Liver (tissue), 9 donors: ENCODE data around the gene SNX9. TPM values are rescaled to one million over a fixed set of nuclear protein-coding genes. Genes with fewer than 3 reads are reported as not detected.

ENCODE experiments used
- DNase-seq: peaks from one replicate; pipeline ENCODE4 v3.0.0-alpha.2; 2017; ENCODE audit warnings: low spot score
- H3K27ac ChIP-seq, 2 donors: one replicate each; pipeline ENCODE4 v1.7.0; 2013; ENCODE audit warnings: inconsistent platforms in 2 of 2, low read length in 2 of 2, control low read depth in 1 of 2, low read depth in 1 of 2, mild to moderate bottlenecking in 1 of 2
- H3K27me3 ChIP-seq, 4 donors: one replicate each; pipeline versions ENCODE4 v1.6.1 to v1.7.0; 2013; ENCODE audit warnings: low read length in 3 of 4, inconsistent platforms in 1 of 4, mild to moderate bottlenecking in 1 of 4, moderate library complexity in 1 of 4; ENCODE audit not compliant: control insufficient read depth in 4 of 4, insufficient read depth in 4 of 4
- H3K36me3 ChIP-seq, 4 donors: one replicate each; pipeline versions ENCODE4 v1.6.1 to v1.7.0; 2013; ENCODE audit warnings: low read length in 3 of 4, mild to moderate bottlenecking in 3 of 4, low read depth in 1 of 4, moderate library complexity in 1 of 4; ENCODE audit not compliant: control insufficient read depth in 4 of 4, insufficient read depth in 3 of 4
- H3K4me1 ChIP-seq, 4 donors: one replicate each; pipeline versions ENCODE4 v1.6.1 to v1.7.0; 2013; ENCODE audit warnings: low read length in 3 of 4, mild to moderate bottlenecking in 3 of 4, moderate library complexity in 1 of 4; ENCODE audit not compliant: control insufficient read depth in 4 of 4, insufficient read depth in 4 of 4
- H3K4me3 ChIP-seq, 3 donors: one replicate each; pipeline versions ENCODE4 v1.6.1 to v1.7.0; 2013; ENCODE audit warnings: low read length in 3 of 3, control low read depth in 1 of 3, low read depth in 1 of 3, mild to moderate bottlenecking in 1 of 3
- H3K9ac ChIP-seq, 2 donors: one replicate each; pipeline ENCODE4 v1.7.0; 2013; ENCODE audit warnings: low read length in 2 of 2, mild to moderate bottlenecking in 2 of 2, moderate library complexity in 2 of 2, control low read depth in 1 of 2, low read depth in 1 of 2
- H3K9me3 ChIP-seq, 4 donors: one replicate each; pipeline versions ENCODE4 v1.6.1 to v1.7.0; 2013; ENCODE audit warnings: low read length in 3 of 4; ENCODE audit not compliant: control insufficient read depth in 4 of 4
- ATF3 ChIP-seq: IDR thresholded peaks from 2 replicates; pipeline ENCODE4 v1.6.1; 2016; ENCODE audit warnings: antibody characterized with exemption
- CTCF ChIP-seq: fragments of 150-350 bp; IDR thresholded peaks from 2 replicates; pipeline ENCODE4 v1.5.1; 2017; ENCODE audit warnings: improper control_type of control experiment, low read depth, low read length; ENCODE audit not compliant: missing input control
- EGR1 ChIP-seq, 2 donors: IDR thresholded peaks; 2 replicates each; pipeline ENCODE4 v1.6.1; 2016 to 2018; ENCODE audit warnings: antibody characterized with exemption in 2 of 2, low read depth in 2 of 2
- FOXA1 ChIP-seq: IDR thresholded peaks from 2 replicates; pipeline ENCODE4 v1.6.1; 2016; ENCODE audit warnings: antibody characterized with exemption
- FOXA2 ChIP-seq: IDR thresholded peaks from 2 replicates; pipeline ENCODE4 v1.6.1; 2016; ENCODE audit warnings: antibody characterized with exemption
- GABPA ChIP-seq, 2 donors: IDR thresholded peaks in 1 of 2; conservative IDR thresholded peaks in 1 of 2; 2 replicates each; pipeline ENCODE4 v1.6.1; 2016; ENCODE audit warnings: antibody characterized with exemption in 2 of 2, mild to moderate bottlenecking in 1 of 2, moderate library complexity in 1 of 2
- HNF4A ChIP-seq, 2 donors: conservative IDR thresholded peaks; 2 replicates each; pipeline ENCODE4 v1.6.1; 2016; ENCODE audit warnings: antibody characterized with exemption in 2 of 2, mild to moderate bottlenecking in 2 of 2
- JUND ChIP-seq, 2 donors: IDR thresholded peaks; 2 replicates each; pipeline ENCODE4 v1.6.1; 2016; ENCODE audit warnings: antibody characterized with exemption in 2 of 2
- NR2F2 ChIP-seq: IDR thresholded peaks from 2 replicates; pipeline ENCODE4 v1.6.1; 2016; ENCODE audit warnings: antibody characterized with exemption
- RAD21 ChIP-seq, 2 donors: IDR thresholded peaks; 2 replicates each; pipeline ENCODE4 v1.6.1; 2016; ENCODE audit warnings: antibody characterized with exemption in 2 of 2, mild to moderate bottlenecking in 2 of 2
- RXRA ChIP-seq, 2 donors: IDR thresholded peaks; 2 replicates each; pipeline ENCODE4 v1.6.1; 2017 to 2018; ENCODE audit warnings: antibody characterized with exemption in 2 of 2, mild to moderate bottlenecking in 1 of 2
- SP1 ChIP-seq: IDR thresholded peaks from 2 replicates; pipeline ENCODE4 v1.6.1; 2018; ENCODE audit warnings: antibody characterized with exemption, mild to moderate bottlenecking
- TAF1 ChIP-seq: conservative IDR thresholded peaks from 2 replicates; pipeline ENCODE4 v1.6.1; 2016; ENCODE audit warnings: antibody characterized with exemption, mild to moderate bottlenecking
- YY1 ChIP-seq: IDR thresholded peaks from 2 replicates; pipeline ENCODE4 v1.6.1; 2016; ENCODE audit warnings: antibody characterized with exemption, mild to moderate bottlenecking
- WGBS: extraction: QIAGEN DNeasy Blood & Tissue Kit; methylation state at CpG from one replicate; pipeline ENCODE4 v1.1.7; 2013; 5-methylcytosine and 5-hydroxymethylcytosine counted together
- polyA plus RNA-seq, 2 donors: library from polyadenylated mRNA; stranded (reverse) in 1 of 2; unstranded in 1 of 2; fragments of 200-250 nt in 1 of 2; fragments of >200 nt in 1 of 2; fragmentation: Nextera tagmentation in 1 of 2; extraction: Ambion mirVana in 1 of 2; gene quantifications; one replicate each; pipeline versions ENCODE4 v1.2.1 to v1.2.3, GENCODE V29; 2013 to 2015
- total RNA-seq, 2 donors: library from RNA; depleted of rRNA; stranded (reverse); fragments of >200 nt; gene quantifications; one replicate each; pipeline ENCODE4 v1.2.3, GENCODE V29; 2014
- TF ChIP-seq, protein P1 (sequence below): IDR thresholded peaks from 2 replicates; pipeline ENCODE4 v1.6.1; 2016; ENCODE audit warnings: antibody characterized with exemption, mild to moderate bottlenecking
- TF ChIP-seq, protein P2 (sequence below): IDR thresholded peaks from 2 replicates; pipeline ENCODE4 v1.6.1; 2016; ENCODE audit warnings: antibody characterized with exemption
- TF ChIP-seq, protein P3 (sequence below): IDR thresholded peaks from 2 replicates; pipeline ENCODE4 v1.6.1; 2016; ENCODE audit warnings: antibody characterized with exemption
- donor health status: healthy.
- donor health status: healthy.
- donor health status: healthy.
- donor health status: healthy.
- donor health status: healthy.

SNX9 gene
- total and polyA plus RNA-seq, 4 donors = 16.4 to 31.0 (median 22.3) TPM

DNA sequence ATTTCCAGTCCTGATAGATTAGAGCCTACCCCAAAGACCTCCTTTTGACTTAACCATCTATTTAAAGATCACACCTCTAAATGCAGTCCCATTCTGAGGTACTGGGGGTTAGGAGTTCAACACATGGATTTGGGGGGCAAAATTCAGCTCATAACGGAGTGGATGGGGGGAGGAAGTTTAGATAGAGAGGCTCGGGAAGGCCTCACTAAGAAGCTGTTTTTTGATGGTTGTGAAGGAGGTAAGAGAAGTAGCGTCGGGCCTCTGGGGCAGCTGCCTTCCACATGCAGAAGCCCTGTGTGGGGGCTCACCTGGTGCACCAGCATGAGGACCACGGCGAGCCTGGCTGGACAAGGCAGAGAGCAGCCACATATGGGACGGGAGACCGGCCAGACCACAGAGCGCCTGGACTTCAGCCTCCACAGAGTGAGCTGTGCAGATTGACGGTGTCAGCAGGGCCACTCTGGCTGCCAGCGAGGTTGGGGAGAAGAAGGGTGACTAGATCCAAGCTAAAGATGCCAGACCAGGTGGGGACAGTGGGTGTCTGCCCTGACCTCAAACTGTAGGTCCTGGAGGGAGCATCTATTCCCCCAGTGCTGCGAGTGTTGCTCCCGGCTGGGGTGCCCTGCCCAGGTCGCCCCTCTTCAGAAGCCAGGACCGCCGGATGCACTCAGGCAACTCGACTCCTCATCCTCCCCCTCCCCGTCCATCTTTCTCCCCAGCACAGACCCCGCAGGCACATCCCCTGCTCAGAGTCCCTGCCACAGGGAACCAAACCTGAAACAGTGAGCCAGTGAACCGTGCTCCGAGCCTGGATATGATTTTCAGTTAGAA is 153.5 kb downstream of the SNX9 start:
- TF ChIP-seq JUND (IDR thresholded peaks at IDR 0.05) = no peak
- TF ChIP-seq TAF1 = no peak
- TF ChIP-seq, protein P1, sequence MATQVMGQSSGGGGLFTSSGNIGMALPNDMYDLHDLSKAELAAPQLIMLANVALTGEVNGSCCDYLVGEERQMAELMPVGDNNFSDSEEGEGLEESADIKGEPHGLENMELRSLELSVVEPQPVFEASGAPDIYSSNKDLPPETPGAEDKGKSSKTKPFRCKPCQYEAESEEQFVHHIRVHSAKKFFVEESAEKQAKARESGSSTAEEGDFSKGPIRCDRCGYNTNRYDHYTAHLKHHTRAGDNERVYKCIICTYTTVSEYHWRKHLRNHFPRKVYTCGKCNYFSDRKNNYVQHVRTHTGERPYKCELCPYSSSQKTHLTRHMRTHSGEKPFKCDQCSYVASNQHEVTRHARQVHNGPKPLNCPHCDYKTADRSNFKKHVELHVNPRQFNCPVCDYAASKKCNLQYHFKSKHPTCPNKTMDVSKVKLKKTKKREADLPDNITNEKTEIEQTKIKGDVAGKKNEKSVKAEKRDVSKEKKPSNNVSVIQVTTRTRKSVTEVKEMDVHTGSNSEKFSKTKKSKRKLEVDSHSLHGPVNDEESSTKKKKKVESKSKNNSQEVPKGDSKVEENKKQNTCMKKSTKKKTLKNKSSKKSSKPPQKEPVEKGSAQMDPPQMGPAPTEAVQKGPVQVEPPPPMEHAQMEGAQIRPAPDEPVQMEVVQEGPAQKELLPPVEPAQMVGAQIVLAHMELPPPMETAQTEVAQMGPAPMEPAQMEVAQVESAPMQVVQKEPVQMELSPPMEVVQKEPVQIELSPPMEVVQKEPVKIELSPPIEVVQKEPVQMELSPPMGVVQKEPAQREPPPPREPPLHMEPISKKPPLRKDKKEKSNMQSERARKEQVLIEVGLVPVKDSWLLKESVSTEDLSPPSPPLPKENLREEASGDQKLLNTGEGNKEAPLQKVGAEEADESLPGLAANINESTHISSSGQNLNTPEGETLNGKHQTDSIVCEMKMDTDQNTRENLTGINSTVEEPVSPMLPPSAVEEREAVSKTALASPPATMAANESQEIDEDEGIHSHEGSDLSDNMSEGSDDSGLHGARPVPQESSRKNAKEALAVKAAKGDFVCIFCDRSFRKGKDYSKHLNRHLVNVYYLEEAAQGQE = no peak
- TF ChIP-seq CTCF = no peak
- no peak for TF ChIP-seq HNF4A (conservative IDR thresholded peaks at IDR 0.05)
- TF ChIP-seq, protein P2, sequence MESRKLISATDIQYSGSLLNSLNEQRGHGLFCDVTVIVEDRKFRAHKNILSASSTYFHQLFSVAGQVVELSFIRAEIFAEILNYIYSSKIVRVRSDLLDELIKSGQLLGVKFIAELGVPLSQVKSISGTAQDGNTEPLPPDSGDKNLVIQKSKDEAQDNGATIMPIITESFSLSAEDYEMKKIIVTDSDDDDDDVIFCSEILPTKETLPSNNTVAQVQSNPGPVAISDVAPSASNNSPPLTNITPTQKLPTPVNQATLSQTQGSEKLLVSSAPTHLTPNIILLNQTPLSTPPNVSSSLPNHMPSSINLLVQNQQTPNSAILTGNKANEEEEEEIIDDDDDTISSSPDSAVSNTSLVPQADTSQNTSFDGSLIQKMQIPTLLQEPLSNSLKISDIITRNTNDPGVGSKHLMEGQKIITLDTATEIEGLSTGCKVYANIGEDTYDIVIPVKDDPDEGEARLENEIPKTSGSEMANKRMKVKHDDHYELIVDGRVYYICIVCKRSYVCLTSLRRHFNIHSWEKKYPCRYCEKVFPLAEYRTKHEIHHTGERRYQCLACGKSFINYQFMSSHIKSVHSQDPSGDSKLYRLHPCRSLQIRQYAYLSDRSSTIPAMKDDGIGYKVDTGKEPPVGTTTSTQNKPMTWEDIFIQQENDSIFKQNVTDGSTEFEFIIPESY = no peak
- no peak for TF ChIP-seq NR2F2
- TF ChIP-seq SP1 = no peak
- no peak for TF ChIP-seq YY1
- no peak for TF ChIP-seq GABPA (IDR thresholded peaks at IDR 0.05 in 1 of 2, conservative IDR thresholded peaks at IDR 0.05 in 1 of 2)
- TF ChIP-seq RXRA (IDR thresholded peaks at IDR 0.05) = no peak
- no peak for TF ChIP-seq EGR1 (IDR thresholded peaks at IDR 0.05; ENCODE audit: low read depth in 2 of 2)
- TF ChIP-seq RAD21 (IDR thresholded peaks at IDR 0.05) = no peak
- Histone ChIP-seq H3K36me3 (no peaks in the 10 kb centered on the region), H3K4me3 (no peak overlapping the region), H3K9ac (no peak overlapping the region), H3K9me3 (no peaks in the 10 kb centered on the region), H3K4me1 (peaks cover 0 to 7% (median 5%) of the 10 kb centered on the region in 4 donors), H3K27ac (no peak overlapping the region), H3K27me3 (no peaks in the 10 kb centered on the region)
- no peak for DNase-seq
- 92% methylated on average over 21 of the region's 21 CpGs for WGBS

DNA sequence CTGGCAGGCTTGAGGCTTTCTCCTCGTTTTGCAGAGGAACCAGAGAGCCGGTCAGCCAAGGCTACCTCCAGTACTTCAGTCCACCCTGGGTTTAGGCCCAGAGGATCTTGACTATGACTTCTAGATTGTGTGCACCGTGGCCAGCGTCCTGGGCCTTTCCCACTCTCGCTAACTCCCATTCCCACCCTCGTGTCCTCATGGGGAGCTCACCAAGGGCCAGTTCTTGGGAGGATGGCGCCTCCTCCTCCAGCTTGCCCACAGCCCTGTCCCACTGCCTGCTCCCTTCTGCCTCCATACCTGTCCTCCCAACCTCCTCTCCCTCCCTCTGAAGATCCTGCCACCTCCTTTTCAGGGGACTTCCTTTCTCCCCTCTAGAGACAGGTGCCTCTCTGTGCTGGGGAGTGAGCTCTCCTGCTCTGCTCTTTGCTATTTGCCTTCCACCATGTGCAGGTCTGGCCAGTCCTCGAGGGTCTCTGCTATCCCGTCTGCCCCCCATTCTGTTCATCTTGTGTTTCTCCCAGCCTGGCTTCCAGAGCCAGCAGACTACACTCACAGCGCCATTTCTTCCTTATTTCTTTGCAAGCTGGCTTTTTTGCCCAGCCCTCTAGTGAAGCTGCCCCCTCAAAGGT is 154.2 kb downstream of the SNX9 start:
- Histone ChIP-seq H3K9ac (no peak overlapping the region), H3K4me1 (peaks cover under 1 to 9% (median 6%) of the 10 kb centered on the region in 4 donors), H3K27me3 (no peaks in the 10 kb centered on the region), H3K27ac (no peak overlapping the region), H3K9me3 (no peaks in the 10 kb centered on the region), H3K4me3 (no peak overlapping the region), H3K36me3 (no peaks in the 10 kb centered on the region)
- WGBS = 90% methylated on average over 10 of the region's 10 CpGs
- DNase-seq = no peak
- TF ChIP-seq FOXA2 (no peak), TAF1 (no peak), RXRA (IDR thresholded peaks at IDR 0.05) (no peak), YY1 (no peak), SP1 (no peak), NR2F2 (no peak), RAD21 (IDR thresholded peaks at IDR 0.05) (no peak), EGR1 (IDR thresholded peaks at IDR 0.05; ENCODE audit: low read depth in 2 of 2) (no peak), GABPA (IDR thresholded peaks at IDR 0.05 in 1 of 2, conservative IDR thresholded peaks at IDR 0.05 in 1 of 2) (no peak), JUND (IDR thresholded peaks at IDR 0.05) (no peak), FOXA1 (no peak), ATF3 (no peak), HNF4A (conservative IDR thresholded peaks at IDR 0.05) (no peak)
- TF ChIP-seq, protein P3, sequence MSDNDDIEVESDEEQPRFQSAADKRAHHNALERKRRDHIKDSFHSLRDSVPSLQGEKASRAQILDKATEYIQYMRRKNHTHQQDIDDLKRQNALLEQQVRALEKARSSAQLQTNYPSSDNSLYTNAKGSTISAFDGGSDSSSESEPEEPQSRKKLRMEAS = no peak
- TF ChIP-seq, protein P2 = no peak
